DOHH2 (cell line): Measurements from ENCODE around the gene PRPH.

Experiments used
- H3F3A ChIP-seq: fragments of 200-600 bp; sonication (generic), shearing (Covaris generic); 2 replicates; pipeline ENCODE4 v1.6.0; 2016; ENCODE audit warnings: antibody characterized with exemption, mild to moderate bottlenecking; ENCODE audit not compliant: control insufficient read depth, insufficient read depth
- H3K27ac ChIP-seq: fragments of 200-600 bp; sonication (generic); 2 replicates; pipeline ENCODE4 v1.5.1; 2014; ENCODE audit warnings: low read depth, mild to moderate bottlenecking, low read length, moderate library complexity
- H3K27me3 ChIP-seq: fragments of 200-600 bp; sonication (generic); 2 replicates; pipeline ENCODE4 v1.6.1; 2014; ENCODE audit warnings: mild to moderate bottlenecking, low read length, mixed read lengths; ENCODE audit not compliant: control insufficient read depth
- H3K36me3 ChIP-seq: fragments of 200-600 bp; sonication (generic); 2 replicates; pipeline ENCODE4 v1.6.1; 2014; ENCODE audit warnings: mild to moderate bottlenecking, low read length, moderate library complexity, mixed read lengths; ENCODE audit not compliant: control insufficient read depth
- H3K4me1 ChIP-seq: fragments of 200-600 bp; sonication (generic); 2 replicates; pipeline ENCODE4 v1.6.1; 2014; ENCODE audit warnings: mild to moderate bottlenecking, low read length, mixed read lengths; ENCODE audit not compliant: control insufficient read depth
- H3K4me2 ChIP-seq: fragments of 200-600 bp; sonication (generic); 2 replicates; pipeline ENCODE4 v1.6.0; 2014; ENCODE audit warnings: mild to moderate bottlenecking, low read length, moderate library complexity
- H3K4me3 ChIP-seq: fragments of 200-600 bp; sonication (generic); 2 replicates; pipeline ENCODE4 v1.5.1; 2014; ENCODE audit warnings: mild to moderate bottlenecking, low read length, mixed read lengths
- H3K79me2 ChIP-seq: fragments of 200-600 bp; sonication (generic); 2 replicates; pipeline ENCODE4 v1.6.1; 2014; ENCODE audit warnings: mild to moderate bottlenecking, low read length, mixed read lengths; ENCODE audit not compliant: control insufficient read depth
- H3K9me2 ChIP-seq: fragments of 200-600 bp; sonication (generic); replicated peaks from 2 replicates; pipeline ENCODE4 v1.6.1; 2014; ENCODE audit warnings: mild to moderate bottlenecking, low read length, mixed read lengths; ENCODE audit not compliant: control insufficient read depth
- H3K9me3 ChIP-seq: fragments of 200-600 bp; sonication (generic); 2 replicates; pipeline ENCODE4 v1.6.1; 2014; ENCODE audit warnings: antibody characterized with exemption, low read length, mixed read lengths; ENCODE audit not compliant: control insufficient read depth, insufficient read depth
- H4K20me1 ChIP-seq: fragments of 200-600 bp; sonication (generic); 2 replicates; pipeline ENCODE4 v1.6.0; 2014; ENCODE audit warnings: low read depth, mild to moderate bottlenecking, antibody characterized with exemption, low read length, moderate library complexity; ENCODE audit not compliant: control insufficient read depth, insufficient read depth
- CTCF ChIP-seq: fragments of 200-600 bp; sonication (generic); IDR thresholded peaks from one replicate; pipeline ENCODE4 v1.5.1; 2014; ENCODE audit warnings: antibody characterized with exemption, mild to moderate bottlenecking, low read depth, low read length; ENCODE audit not compliant: poor library complexity, severe bottlenecking
- EZH2phosphoT487 ChIP-seq: fragments of 200-600 bp; sonication (generic); IDR thresholded peaks from 2 replicates; pipeline ENCODE4 v1.6.1; 2017; ENCODE audit warnings: borderline replicate concordance, mild to moderate bottlenecking, antibody characterized with exemption, low read length, moderate library complexity, mixed read lengths

The PRPH gene

GRCh38 chr12:49293056-49293956 is 1.6 kb upstream of the PRPH start:
- Histone ChIP-seq H3K79me2 (no peaks in the 10 kb centered on the region), H4K20me1 (no peaks in the 10 kb centered on the region), H3K4me1 (peaks cover 17% of the 10 kb centered on the region), H3K36me3 (no peaks in the 10 kb centered on the region), H3K27ac (no peak overlapping the region), H3K9me2 (no peaks in the 10 kb centered on the region), H3K27me3 (peaks cover 38% of the 10 kb centered on the region), H3K9me3 (no peaks in the 10 kb centered on the region), H3F3A (no peaks in the 10 kb centered on the region), H3K4me3 (no peak overlapping the region), H3K4me2 (no peak overlapping the region)
- TF ChIP-seq CTCF (no peak), EZH2phosphoT487 (no peak)

DNA sequence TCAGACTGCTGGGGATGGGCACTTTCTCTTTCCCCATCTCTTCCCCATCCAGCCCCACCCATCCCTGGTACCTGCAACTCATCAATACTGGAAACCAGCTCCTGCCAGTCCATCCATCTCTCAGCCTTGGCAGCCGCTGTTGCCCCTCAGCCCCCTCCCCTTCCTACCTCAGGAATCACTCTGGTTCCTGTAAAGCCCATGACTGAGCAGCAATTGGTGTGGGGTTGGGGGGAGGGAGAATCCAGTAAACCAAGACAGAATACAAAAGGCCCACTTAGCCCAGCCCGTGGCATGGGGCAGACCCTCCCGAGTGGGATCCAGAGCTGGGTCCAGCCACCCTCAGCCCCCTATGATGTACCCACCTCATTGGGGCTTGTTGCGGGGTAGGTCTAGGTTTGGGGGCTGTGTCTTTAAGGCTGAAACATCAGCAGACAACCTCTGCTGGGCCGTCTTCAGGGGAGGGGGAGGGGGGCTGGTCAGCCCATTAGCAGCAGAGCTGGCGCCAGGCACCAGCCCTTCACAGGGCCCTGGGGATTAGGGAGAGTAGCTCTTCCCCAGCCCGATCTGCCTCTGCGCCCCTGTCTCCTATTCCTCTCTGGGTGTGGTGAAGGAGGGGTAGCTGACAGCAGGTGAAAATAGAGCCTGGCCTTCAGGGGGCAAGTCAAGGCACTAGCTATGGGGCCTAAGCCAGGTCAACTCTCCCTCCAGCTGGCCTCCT is 702 bp upstream of the PRPH start:
- H3K79me2 ChIP-seq: no peaks in the 10 kb centered on the region
- no peak overlapping the region for H3K27ac ChIP-seq
- no peaks in the 10 kb centered on the region for H4K20me1 ChIP-seq
- H3K4me3 ChIP-seq: no peak overlapping the region
- peaks cover 40% of the 10 kb centered on the region for H3K27me3 ChIP-seq
- no peaks in the 10 kb centered on the region for H3K9me2 ChIP-seq
- no peaks in the 10 kb centered on the region for H3F3A ChIP-seq
- H3K4me2 ChIP-seq: no peak overlapping the region
- H3K9me3 ChIP-seq: no peaks in the 10 kb centered on the region
- H3K4me1 ChIP-seq: peaks cover 17% of the 10 kb centered on the region
- TF ChIP-seq EZH2phosphoT487 (no peak), CTCF (no peak)
- no peaks in the 10 kb centered on the region for H3K36me3 ChIP-seq

- Histone ChIP-seq H3K79me2 (no peaks in the 10 kb centered on the region), H4K20me1 (no peaks in the 10 kb centered on the region), H3K4me1 (peaks cover 17% of the 10 kb centered on the region), H3K4me3 (no peak overlapping the region), H3K9me2 (no peaks in the 10 kb centered on the region), H3F3A (no peaks in the 10 kb centered on the region), H3K4me2 (no peak overlapping the region), H3K36me3 (no peaks in the 10 kb centered on the region), H3K9me3 (no peaks in the 10 kb centered on the region), H3K27ac (no peak overlapping the region), H3K27me3 (peaks cover 40% of the 10 kb centered on the region)
- TF ChIP-seq CTCF (no peak), EZH2phosphoT487 (no peak)
Measured at GRCh38 chr12:49294804-49295081, 204 bp upstream of the PRPH start.
